Endothelial cell of hepatic sinusoid (primary cell): ENCODE results near the gene DNAH10.

Experiments used
- in situ Hi-C: cut with HindIII; loops from 2 replicates; pipeline ENCODE4 v1.10.0; 2017; ENCODE audit warnings: low sequenced_read_pairs

DNAH10 gene

DNA sequence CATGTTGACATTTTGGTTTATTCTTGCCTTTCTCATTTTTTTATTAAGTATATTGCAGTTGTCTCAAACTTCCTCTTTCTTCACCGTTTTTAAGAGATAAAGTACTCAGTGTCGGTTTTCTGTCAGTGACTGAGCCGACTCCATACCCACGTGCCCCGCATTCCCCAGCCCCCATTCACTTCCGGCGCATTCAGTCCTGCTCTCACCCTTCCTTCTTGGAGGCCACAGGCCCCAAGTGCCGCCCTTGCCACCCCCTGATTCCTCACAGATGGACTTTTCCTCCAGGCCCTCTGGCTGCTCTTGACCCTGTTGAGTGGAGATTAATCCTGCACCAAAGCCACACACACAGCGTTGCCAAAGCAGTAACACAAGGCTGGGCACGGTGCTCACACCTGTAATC is 19.1 kb upstream of the DNAH10 start:
- in situ Hi-C loops: no loop called here

DNA sequence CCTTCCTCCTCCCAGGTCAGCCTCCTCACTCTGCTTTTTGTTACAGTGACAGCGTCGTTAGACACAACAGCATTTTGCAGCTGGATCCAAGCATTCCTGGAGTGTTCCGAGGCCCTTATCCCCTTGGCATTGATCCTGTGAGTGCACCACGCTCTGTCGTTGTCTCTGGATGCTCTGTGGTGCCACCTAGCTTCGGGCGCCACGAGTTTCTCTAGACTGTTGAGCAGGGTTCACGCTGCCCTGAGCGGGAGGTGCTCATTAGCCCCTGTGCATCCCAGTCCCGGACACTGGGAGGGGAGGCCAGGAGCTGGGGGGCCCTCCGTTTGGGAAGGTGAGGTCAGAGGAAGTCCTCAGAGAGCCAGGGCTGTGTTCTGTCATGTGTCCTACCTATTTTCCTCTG is 17.3 kb upstream of the DNAH10 start:
- in situ Hi-C loops: no loop called here

DNA sequence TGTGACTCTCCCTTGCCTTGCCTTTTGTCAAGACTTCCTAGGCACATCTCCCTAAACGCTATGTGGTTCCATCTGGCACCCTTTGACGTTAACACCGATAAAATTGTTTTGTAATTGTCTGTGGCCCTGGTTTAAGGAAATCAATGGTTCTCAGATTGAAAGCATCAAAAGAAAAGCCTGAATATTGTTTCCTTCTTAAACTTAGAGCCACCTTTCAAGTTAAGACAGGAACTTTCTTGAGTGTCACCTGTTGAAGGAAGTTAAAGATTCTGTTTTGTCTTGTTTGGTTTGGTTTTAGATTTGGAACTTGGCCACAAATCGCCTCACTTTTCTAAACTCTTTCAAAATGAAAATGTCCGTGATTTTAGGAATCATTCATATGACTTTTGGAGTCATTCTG is 14.8 kb upstream of the DNAH10 start:
- in situ Hi-C loops: no loop called here

DNA sequence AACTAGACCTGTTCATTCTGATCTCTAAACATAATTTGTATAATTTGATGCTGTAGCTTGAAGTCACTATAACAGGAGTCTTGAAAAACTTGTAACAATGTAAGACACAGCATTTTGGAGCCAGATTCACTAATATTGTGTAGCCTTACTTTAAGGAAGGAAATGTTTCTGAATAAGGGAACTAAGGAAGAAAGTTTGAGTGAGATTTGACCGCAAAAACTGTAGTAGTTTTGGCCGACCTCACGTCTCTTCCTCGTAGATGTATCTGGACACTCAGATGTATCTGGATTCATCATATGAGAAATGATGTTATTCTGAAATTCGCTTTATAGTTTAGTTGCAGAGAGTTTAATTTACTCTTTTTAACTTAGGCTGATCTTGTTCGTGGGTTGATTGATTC is 13.9 kb upstream of the DNAH10 start:
- in situ Hi-C loops: no loop called here

DNA sequence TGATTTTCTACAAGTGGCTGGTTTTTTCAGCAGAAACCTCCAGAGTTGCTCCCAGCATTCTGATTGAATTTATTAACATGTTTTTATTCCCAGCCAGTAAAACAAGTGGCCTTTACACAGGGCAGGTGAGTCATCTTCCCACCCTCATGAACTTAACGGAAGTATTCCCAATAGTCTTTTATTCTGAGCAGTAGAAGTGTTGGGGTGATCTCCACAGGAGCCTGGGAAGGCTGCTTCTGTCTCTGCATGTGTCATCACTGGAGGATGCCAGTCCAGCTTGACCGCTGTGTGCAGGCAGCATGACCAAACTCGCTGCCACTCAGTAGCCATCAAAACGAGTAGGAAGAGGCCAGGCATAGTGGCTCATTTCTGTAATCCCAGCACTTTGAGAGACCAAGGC is 13.4 kb upstream of the DNAH10 start:
- in situ Hi-C loops: no loop called here

DNA sequence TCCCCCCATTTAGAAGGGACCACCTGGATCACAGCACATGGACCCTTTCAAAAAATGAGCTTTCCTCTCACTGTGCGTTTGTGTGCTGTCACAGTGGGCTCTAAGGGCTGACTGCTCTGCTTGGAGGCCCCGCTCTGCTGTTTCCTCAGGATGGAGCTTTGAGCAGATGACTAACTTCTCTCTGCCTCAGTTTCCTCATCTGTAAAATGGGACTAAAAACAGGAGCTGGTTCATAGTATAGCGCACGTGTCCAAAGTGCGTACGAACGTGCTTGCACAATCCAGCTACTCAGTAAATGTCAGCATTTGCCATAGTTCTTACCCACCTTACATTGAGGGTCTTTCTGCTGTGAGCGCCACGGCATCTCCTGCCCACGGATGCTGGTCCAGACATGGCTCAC is 12.7 kb upstream of the DNAH10 start:
- in situ Hi-C loops: no loop called here

DNA sequence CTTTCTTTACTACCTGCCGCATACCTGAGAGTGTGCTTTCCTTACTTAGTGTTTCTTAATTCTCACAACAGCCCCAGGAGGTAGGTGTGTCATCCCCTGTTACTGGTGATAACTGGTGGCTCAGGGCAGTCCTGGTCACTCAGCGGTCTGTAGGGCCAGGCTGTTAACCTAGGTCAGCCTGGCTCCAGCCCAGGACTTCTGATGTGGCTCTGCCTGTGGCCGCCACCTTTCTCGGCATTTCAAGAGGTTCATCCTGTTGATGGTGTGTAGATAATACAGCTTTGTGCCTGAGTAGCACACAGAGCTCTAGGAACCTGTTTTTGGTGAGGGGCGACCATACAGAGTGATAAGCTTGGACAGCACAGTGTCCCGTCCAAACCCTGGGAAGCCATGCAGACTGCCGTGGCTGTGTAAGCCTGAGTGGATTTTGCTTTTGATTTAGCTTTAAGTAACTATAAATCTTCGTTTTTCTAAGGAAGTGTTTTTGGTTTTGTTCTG is 11.9 kb upstream of the DNAH10 start:
- in situ Hi-C loops: loop anchor here (5.0 to 10.0 kb wide), 2 partner anchors 38 to 95 kb away; partner anchors contain the start of gene ATP6V0A2

DNA sequence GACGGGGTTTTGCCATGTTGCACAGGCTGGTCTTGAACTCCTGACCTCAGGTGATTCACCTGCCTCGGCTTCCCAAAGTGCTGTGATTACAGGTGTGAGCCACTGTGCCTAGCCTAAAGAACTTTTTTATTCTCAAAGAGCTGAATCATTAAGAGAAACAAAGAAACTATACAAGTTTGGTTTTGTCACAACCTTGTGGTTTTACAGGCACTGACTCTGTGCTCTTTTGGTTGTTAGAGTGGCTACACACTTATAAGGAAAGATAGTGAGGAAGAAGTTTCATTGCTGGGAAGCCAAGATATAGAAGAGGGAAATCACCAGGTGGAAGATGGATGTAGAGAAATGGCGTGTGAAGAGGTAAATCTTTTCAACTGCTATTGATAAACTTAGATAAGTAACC is 10.1 kb upstream of the DNAH10 start:
- in situ Hi-C loops: loop anchor here (5.0 to 10.0 kb wide), 2 partner anchors 40 to 93 kb away; partner anchors contain the start of gene ATP6V0A2

DNA sequence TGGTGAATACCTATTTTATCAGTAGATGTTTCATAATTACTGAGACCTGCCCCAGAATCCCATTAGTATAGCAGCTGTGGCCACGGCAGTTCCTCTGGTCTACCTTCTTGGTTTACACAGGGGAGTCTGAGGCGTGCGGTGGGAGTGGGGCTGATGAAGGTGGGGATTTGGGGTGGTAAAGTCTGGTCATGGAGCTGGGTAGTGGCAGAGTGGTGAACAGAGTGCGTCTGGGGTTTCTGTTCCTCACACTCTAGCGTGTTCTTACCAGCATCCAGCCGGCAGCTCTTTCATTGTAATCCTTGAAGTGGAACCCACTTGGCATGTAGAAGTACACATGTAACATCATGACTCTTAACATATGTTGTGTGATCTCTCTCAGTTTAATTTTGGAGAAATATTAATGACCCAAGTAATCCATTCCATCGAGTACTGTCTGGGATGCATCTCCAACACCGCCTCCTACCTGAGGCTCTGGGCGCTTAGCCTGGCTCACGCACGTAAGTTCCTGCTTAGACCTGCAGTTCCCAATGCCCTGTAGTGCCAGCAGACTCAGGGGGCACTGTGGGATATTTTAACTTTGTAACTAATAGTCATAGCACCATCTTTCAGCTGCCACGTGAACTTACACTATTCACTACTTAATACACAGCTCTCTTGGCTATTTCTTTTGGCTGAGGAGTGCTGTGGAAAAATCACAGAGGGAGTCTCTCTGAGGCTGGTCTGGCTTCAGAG is 7.9 kb upstream of the DNAH10 start:
- in situ Hi-C loops: loop anchor here (5.0 to 10.0 kb wide), 2 partner anchors 42 to 91 kb away; partner anchors contain the start of gene ATP6V0A2

DNA sequence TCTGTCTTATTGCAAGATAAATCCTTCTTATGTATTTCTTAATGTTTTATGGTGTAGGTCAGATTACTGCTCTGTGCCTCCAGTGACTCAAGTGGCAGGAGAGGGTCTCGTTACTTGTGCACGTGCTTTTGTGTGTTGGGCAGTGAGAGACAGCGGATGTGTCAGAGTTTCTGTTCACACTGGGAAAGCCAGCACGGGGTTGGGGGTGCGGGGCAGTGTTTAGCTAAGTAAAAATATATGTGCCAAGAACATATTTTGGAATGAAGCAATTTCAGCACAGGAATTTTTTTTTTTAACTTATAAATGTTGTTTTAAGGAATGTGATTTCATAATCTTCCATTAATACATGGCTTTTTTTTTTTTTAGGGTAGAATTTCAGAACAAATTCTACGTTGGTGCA is 4.5 kb upstream of the DNAH10 start:
- in situ Hi-C loops: loop anchor here (10.0 kb wide), 1 partner anchor 87 kb away; no protein-coding TSS in a partner anchor

DNA sequence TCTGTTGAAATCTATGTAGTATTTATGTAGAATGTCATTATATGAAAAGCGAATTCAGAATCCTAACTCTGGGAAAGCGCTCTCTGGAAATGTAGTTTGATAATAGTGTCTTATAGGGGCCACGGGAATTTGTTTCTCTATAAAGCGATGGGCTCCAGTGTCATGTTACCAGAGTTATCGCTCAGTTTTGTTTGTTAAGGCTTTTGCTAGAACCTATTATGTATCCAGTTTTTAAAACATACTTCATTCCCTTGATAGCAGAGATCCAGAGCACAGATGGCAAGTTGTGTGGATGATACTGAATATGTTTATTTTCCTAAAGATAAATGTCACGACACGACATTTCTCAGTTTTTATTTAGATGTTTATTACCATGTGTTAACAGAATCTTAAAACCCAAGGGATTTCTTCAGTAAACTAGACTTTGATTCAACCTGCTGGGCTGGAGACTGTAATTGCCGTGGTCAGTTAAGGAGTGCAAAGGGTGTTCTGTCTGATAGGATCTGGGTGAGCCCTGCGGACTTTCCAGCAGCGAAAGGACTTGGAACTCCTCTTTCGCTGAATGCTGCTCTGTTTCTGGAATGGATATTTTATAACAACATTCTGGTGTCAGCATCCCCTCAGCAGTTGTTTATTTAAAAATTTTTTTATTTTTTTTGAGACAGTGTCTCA is 1.7 kb upstream of the DNAH10 start:
- in situ Hi-C loops: no loop called here

DNA sequence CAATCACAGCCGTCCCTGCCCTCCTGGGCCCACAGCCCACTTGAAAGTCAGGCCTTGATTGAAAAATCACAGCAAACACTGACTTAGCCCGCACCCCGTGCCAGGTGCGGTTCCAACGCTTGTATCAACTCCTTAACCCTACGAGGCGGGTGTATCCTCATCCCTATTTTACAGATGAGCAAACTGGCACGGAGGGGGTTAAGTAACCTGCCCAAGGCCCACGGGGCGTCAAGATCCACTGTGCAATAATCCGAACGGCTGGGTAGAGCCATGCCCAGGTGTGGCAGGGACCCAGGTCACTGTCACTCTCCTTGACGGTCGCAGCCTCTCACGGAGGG is 583 bp downstream of the DNAH10 start:
- in situ Hi-C loops: no loop called here

DNA sequence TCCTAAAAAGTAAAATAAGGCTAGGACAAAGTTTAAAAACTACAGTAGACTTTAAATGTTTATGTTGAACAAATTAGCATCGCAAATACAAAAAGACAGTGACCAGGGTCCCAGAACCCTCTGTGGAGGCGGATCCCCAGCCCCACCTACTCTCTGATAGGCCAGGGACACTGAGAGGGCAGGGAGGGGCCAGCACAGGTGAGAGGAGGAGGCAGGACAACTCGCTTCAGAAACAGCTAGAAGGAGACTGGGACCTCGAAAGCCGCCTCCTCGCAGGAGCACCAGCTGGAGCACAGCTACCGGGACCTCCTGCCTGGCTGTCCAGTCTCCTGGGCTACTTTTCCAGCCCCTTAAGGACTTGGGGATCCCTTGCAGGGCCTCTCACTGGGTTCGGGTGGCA is 992 bp downstream of the DNAH10 start:
- in situ Hi-C loops: no loop called here

DNA sequence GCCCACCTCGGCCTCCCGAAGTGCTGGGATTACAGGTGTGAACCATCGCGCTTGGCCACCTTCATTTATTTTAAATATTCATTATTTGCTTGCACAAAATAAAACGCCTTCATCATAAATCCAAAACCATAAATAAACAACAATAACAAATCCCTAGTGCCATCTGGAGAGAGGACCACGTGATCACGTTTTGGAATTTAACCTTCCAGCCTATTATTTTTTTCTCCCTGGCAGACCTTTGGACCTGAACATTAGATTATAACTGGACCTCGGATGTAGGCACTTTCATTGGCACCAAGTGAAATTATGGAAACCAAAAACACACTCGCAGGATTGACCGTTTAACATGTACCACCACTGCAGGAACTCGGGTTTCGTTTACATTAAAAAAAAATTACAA is 2.0 kb downstream of the DNAH10 start:
- in situ Hi-C loops: no loop called here

DNA sequence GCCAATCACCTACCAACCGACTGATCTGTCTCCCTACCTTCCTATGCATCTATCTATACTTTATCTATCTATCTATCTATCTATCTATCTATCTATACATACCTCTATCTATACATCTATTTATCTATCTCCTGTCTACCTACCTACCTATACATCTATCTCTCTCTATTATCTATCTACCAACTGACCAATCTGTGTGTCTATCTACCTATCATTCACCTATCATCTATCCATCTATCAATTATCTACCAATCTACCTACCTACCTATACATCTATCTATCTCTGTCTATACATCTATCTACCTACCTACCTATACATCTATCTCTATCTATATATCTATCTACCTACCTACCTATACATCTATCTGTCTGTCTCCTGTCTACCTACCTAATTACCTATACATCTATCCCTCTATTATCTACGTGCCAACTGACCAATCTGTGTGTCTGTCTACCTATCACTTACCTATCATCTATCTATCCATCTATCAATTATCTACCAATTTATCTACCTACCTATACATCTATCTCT is 3.5 kb downstream of the DNAH10 start:
- in situ Hi-C loops: no loop called here

DNA sequence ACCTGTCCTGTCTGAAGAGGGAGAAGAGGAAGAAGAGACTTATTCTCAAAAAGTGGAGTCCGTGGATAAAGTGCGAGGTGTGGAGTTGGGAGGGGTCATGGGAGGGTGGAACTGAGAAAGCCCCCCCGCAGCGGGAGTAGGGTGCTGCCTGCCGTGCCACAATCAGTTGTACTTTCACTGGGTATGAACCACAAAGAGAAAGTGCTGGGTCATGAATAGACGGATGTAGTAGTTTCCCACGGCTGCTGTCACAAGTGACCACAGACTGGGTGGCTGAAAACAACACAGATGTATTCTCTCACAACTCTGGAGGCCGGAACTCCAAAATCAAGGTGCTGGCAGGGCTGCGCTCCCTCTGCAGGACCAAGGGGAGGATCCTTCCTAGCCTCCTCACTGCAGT is 5.5 kb downstream of the DNAH10 start:
- in situ Hi-C loops: no loop called here

DNA sequence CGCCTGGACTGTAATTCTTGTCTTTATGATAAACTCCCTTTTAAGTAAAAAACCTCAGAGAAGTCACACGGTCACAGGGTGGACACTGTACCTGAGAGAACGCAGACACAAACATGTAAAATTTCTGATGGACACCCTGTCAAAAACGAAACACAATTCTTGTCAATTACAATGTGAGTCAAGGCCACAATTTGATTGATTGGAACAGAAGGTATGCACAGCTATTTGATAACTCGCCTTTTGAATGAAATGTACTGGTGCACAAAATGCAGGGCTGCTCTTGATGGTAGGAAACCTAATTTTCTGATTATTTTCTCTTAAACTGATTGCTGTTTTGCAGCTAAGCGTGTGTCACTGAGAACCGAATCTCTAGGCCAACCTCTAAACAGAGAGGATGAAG is 9.2 kb downstream of the DNAH10 start:
- in situ Hi-C loops: loop anchor here (10.0 kb wide), 1 partner anchor 144 kb away; no protein-coding TSS in a partner anchor

DNA sequence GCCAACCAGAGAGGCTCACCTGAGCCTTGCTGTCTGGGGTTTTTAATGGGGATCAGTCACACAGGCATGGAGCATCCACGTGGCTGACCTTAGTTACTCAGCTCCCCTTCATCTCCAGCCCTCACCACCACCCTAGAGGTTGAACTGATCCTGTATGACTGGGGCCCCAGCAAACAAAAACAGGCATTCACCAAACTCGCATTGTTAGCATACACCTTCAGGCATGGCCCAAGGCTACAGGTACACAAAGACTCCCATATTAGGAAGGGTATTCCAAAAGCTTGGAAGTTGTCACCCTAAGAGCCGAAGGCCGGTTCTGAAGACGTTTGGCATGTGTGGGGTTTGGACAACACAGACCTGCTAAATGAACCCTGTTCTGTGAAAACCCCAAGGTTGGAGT is 10.0 kb downstream of the DNAH10 start:
- in situ Hi-C loops: loop anchor here (10.0 kb wide), 1 partner anchor 143 kb away; no protein-coding TSS in a partner anchor

DNA sequence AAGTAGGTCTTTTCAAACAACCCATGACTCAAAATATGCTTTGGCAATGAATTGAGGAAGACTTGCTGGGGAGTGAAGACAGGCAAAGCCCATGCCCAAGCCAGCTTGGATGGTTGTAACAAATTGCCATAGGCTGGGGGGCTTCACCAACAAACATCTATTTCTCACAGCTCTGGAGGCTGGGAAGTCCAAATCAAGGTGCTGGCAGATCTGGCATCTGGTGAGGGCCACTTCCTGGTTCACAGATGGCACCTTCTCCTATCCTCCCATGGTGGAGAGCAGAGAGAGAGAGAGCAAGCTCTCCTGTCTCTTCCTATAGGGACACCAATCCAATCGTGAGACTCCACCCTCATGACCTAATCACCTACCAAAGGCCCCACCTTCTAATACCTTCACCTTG is 11.3 kb downstream of the DNAH10 start:
- in situ Hi-C loops: loop anchor here (10.0 kb wide), 1 partner anchor 141 kb away; no protein-coding TSS in a partner anchor

DNA sequence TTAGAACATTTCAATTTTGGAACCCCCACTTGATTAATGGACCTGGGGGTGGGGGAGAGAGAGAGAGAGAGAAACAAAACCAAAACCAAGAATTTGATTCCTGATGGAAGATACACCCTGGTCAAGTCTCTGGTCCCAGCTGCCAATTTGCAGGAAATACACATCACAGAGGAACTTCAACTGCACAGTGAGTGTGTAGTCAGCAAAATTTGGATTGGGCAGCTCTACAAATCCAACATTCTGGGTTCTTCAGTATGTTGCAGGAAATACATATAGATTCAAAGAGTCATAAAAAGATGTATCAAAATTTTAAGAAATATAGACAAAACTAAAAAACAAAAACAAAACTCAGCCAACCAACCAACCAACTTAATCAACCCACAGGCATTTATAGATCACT is 17.4 kb downstream of the DNAH10 start:
- in situ Hi-C loops: loop anchor here (10.0 kb wide), 1 partner anchor 135 kb away; no protein-coding TSS in a partner anchor

DNA sequence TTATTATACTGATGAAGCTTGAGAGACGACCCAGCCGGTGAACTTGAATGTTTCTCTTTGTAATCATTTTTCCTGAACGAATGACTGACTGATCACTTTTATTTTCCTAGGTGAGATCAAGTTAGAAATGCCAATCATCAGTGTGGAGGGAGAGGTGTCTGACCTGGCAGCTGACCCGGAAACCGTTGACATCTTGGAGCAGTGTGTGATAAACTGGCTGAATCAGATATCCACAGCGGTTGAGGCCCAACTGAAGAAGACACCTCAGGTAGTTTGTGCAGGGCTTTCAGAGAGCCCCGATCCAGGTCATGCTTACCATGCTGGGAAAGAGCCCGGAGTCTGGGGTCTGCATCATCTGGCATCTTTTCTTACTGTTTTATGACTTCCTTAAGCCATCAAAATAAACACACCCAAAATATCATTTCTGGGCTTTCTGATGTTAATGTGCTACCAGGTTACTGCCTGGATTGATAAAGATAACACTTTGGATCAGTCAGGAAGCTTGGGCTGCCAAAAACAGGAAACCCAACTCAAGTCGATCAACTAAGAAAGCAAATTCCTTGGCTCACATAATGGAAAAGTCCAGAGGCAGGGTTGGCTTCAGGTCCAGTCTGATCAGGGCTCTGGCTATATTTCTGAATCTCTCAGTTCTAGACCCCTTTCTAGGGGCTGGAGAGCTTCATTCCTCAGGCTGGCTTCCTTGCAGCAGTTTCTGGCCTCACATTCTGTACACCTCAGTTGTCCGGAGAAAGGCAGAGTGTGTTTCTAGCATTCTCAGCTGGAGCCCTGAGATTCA is 21.1 kb downstream of the DNAH10 start:
- in situ Hi-C loops: loop anchor here (10.0 kb wide), 1 partner anchor 62 kb away; no protein-coding TSS in a partner anchor
